K562 (cell line): ENCODE data around the gene FTL. TPM values are rescaled to one million over a fixed set of nuclear protein-coding genes. Genes with fewer than 3 reads are reported as not detected.

Experiments
- CC2D1A ChIP-seq: fragments of 450-650 bp; IDR thresholded peaks from 2 replicates; pipeline ENCODE4 v1.6.1; 2017; ENCODE audit warnings: mild to moderate bottlenecking
- CHD4 ChIP-seq: fragments of 200-600 bp; sonication (generic); IDR thresholded peaks from 3 replicates; pipeline ENCODE4 v1.6.1; 2012; ENCODE audit warnings: low read depth, mild to moderate bottlenecking, mixed read lengths, low read length, inconsistent platforms; ENCODE audit not compliant: insufficient read depth, insufficient replicate concordance, poor library complexity, severe bottlenecking
- CHD7 ChIP-seq: fragments of 200-600 bp; sonication (generic); IDR thresholded peaks from one replicate; pipeline ENCODE4 v1.6.1; 2012; ENCODE audit warnings: mild to moderate bottlenecking, low read depth, low read length, inconsistent platforms
- E2F6 ChIP-seq, 2 experiments: IDR thresholded peaks; 2 replicates each; pipeline ENCODE4 v1.6.1; 2011; ENCODE audit warnings: borderline replicate concordance in 1 of 2, control low read depth in 1 of 2, low read depth in 1 of 2, low read length in 1 of 2, mild to moderate bottlenecking in 1 of 2, mixed read lengths in 1 of 2, moderate library complexity in 1 of 2; ENCODE audit not compliant: insufficient read depth in 1 of 2, insufficient read length in 1 of 2, poor library complexity in 1 of 2, severe bottlenecking in 1 of 2; ENCODE audit errors: extremely low read depth in 1 of 2
- FUS ChIP-seq: fragments of 200-400 bp; formaldehyde crosslinking; optimal IDR thresholded peaks from 2 replicates; pipeline ENCODE3; 2017; ENCODE audit warnings: low read depth, low read length
- MNT ChIP-seq, 2 experiments: fragments of 450-650 bp; conservative IDR thresholded peaks; 2 replicates each; pipeline ENCODE4 v1.6.1; 2017; ENCODE audit warnings: mild to moderate bottlenecking in 2 of 2, moderate library complexity in 2 of 2
- PRDM10 ChIP-seq: fragments of 450-650 bp; IDR thresholded peaks from 2 replicates; pipeline ENCODE4 v1.6.1; 2018; ENCODE audit not compliant: partially characterized antibody
- polyA plus RNA-seq, 8 experiments: library from polyadenylated mRNA; depleted of rRNA in 4 of 8; stranded (reverse) in 5 of 8; unstranded in 3 of 8; fragments of >200 nt; fragmentation: Nextera tagmentation in 2 of 8; fragmentation: Illumina TruSeq in 1 of 8; extraction: Ambion mirVana in 2 of 8; extraction: Trizol in 1 of 8; gene quantifications; 2 replicates each; pipeline versions ENCODE4 v1.2.1 to v1.2.3, GENCODE V29; 2011 to 2014; ENCODE audit warnings: inconsistent platforms in 1 of 8, missing spikeins in 1 of 8
- total RNA-seq, 7 experiments: library from RNA; depleted of rRNA in 6 of 7; stranded (reverse); fragments of >200 nt in 6 of 7; fragmentation: Illumina TruSeq in 2 of 7; extraction: Trizol in 2 of 7; gene quantifications; 2 replicates each; pipeline versions ENCODE4 v1.2.1 to v1.2.3, GENCODE V29; 2011 to 2021; ENCODE audit warnings: low replicate concordance in 1 of 7

FTL gene
- total and polyA plus RNA-seq, 9 of the 15 experiments (the other 6 are each of a cell fraction or from before 2014, with no cell fraction given) = 1,231 to 27,415 (median 3,965) TPM

GRCh38 chr19:48954595-48955307, 10.4 kb upstream of the FTL start, which contains the start of gene BAX (continued):
- TF ChIP-seq CHD7 (no peak), MNT (conservative IDR thresholded peaks at IDR 0.05) (peak; percentile 94 to 97), E2F6 (IDR thresholded peaks at IDR 0.05; ENCODE audit: borderline replicate concordance in 1 of 2, extremely low read depth in 1 of 2, insufficient read depth in 1 of 2, insufficient read length in 1 of 2, low read depth in 1 of 2, low read length in 1 of 2, poor library complexity in 1 of 2, severe bottlenecking in 1 of 2) (peak; percentile 72 to 92), PRDM10 (peak; percentile 87), FUS (peak; percentile 63), CC2D1A (0 out of 2 replicates have a peak, but pooled peaks have one; percentile 1), CHD4 (no peak)
